GM19438 (cell line): Measurements from ENCODE around the gene ST8SIA5.

Experiments
- ATAC-seq: cut with Tn5 transposase; IDR thresholded peaks from one replicate; pipeline ENCODE4 v1.9.1; 2021; ENCODE audit warnings: low read depth; ENCODE audit not compliant: unreplicated experiment

Gene ST8SIA5

DNA sequence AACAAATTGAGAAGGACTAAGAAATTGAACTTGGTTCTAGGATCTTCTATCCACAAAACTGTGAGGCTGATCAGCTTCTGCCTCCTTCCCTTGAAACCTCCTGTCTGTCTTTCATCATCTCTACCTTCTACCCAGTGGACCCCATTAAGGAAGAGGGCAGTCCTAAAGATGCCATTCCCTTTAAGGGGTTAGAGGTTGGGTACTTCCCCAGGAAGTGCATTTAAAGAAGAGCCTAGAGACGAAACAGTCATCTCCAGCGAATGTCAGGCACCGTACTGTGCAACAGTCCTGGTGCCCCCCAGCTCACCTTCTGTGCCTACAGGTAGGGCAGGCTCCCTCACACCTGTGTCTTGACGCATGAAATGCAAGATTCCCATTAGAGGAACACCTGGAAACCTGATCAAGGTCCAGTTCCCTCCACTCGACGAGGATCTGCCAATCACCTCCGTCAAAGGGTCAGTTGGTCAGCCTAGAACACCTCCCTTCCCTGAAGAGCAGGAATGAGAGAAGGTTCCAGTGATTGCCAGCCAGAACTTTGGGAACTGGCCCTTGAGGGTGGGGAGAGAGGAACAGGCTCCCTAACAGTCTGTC lies 120.7 kb downstream of the ST8SIA5 start:
- no peak for ATAC-seq

- no peak for ATAC-seq
Observed at GRCh38 chr18:46632401-46633071, 124.3 kb downstream of the ST8SIA5 start.

DNA sequence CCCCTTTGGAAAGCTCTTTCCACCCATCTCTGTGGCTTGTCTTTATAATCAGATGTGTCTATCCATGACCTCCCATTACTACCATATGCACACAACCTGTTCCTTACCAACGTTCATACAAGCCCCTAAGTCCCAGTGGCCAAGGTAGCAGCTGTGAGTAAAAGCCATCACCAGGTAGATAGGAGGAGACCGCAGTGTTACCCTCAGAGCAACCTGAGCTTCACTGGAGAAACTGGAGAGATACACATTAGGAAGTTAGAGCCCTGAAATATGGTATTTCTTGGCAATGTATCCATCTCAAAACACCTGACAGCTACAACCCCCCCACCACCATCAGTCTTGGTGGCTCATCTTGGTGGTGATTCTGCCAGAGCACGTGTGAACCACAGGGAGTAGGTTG lies 125.9 kb downstream of the ST8SIA5 start:
- no peak for ATAC-seq

DNA sequence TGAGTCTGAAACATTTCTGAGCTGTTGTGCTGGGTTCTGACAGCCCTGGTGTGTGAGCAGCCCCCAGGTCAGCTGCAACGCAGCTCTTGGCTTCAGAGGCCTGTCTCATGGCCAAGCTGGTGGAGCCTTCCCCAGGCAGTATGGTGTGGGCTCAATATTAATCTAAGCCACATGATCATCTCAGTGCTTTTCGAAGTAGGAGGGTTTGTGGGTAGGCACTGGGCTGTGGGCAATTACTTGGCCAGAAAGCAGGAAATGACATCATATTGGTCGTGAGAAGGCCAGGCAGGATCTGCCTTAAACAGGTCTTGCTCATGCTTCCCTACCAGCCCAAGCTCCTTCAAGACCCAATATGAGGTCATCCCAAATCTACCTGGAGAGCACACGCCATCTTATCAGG lies 126.7 kb downstream of the ST8SIA5 start:
- ATAC-seq: no peak

DNA sequence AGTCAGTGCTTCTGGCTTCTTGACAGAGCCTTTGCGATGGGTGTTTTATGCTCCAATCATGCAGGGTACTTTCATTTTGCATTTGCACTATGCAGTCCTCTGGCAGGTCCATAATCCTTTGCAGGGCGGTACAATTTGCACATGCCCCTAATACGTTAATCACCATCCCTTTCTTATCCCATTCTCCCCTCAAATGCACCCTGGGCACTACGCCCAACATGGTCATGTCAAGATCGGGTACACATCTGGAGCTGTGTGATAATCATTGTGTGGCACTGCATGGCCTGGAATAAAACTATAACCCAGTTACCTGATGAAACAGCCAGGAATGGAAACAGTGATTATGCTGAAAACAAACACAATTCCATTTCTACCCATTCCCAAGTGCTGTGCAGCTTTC lies 127.5 kb downstream of the ST8SIA5 start:
- ATAC-seq: no peak

GRCh38 chr18:46628206-46628605 lies 128.6 kb downstream of the ST8SIA5 start:
- ATAC-seq: no peak

DNA sequence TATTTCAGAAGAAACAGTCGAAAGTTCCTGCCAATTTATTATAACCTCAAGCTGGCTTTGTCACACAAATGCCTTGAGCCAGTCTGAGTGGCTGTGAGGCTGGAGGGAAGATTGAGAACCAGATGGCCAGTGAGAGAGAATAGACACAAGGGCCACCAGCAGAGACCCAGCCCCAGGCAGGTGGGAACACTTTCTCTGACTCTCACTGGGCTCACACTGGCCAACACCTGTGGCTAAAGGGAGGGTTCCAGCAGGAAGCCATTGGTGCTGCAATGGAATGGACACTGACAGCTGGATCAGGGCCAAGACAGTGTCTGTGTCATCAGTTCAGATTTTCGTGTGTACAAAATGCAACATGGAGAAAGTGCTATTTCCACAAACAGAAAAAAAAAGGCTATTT lies 129.7 kb downstream of the ST8SIA5 start:
- no peak for ATAC-seq

- ATAC-seq: no peak
Observed at GRCh38 chr18:46625069-46625468, 131.8 kb downstream of the ST8SIA5 start.

GRCh38 chr18:46624127-46624526 lies 132.7 kb downstream of the ST8SIA5 start:
- no peak for ATAC-seq

GRCh38 chr18:46623541-46623940 lies 133.3 kb downstream of the ST8SIA5 start:
- ATAC-seq: no peak

DNA sequence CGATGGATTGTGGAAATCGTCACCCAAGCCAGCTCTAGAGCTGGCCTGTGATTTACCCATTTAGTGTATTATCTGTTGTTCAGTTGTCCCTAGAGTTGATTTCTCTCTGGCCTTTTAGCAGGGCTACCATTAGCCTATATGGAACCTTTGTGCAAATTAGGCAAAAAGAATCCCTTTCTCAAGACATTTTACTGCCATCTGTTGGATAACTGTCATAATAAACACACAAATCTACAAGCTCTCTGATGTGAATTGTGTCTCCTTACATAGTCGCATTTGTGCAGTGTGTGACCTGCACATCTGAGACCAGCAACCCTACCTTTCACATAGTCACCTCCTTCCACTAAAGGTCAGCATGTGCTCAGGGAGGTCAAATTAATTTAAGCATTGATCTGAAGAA lies 133.9 kb downstream of the ST8SIA5 start:
- ATAC-seq: no peak

GRCh38 chr18:46622451-46622850 lies 134.4 kb downstream of the ST8SIA5 start:
- ATAC-seq: no peak

DNA sequence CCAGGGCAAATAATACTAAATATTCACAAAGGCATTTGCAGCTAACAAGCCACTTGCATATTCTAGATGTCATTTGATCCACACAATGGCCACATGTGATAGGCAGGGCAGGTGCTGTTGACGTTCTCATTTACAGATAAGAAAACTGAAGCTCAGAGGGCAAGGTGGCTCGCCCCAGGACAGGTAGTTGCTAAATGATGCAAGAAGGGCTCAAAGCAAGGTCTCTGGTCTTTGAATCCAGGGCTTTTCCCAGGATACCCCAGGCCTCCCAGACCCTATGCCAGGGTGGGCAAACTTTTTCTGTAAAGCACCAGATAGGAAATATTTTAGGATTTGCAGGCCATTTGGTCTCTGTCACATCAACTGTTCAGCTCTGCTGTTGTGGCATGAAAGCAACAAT lies 135.0 kb downstream of the ST8SIA5 start:
- no peak for ATAC-seq

GRCh38 chr18:46621111-46621766 lies 135.6 kb downstream of the ST8SIA5 start:
- ATAC-seq: no peak

GRCh38 chr18:46619559-46619958 lies 137.3 kb downstream of the ST8SIA5 start:
- no peak for ATAC-seq
